ENCODE data around the gene PI4KA.

- TF ChIP-seq, protein P1, sequence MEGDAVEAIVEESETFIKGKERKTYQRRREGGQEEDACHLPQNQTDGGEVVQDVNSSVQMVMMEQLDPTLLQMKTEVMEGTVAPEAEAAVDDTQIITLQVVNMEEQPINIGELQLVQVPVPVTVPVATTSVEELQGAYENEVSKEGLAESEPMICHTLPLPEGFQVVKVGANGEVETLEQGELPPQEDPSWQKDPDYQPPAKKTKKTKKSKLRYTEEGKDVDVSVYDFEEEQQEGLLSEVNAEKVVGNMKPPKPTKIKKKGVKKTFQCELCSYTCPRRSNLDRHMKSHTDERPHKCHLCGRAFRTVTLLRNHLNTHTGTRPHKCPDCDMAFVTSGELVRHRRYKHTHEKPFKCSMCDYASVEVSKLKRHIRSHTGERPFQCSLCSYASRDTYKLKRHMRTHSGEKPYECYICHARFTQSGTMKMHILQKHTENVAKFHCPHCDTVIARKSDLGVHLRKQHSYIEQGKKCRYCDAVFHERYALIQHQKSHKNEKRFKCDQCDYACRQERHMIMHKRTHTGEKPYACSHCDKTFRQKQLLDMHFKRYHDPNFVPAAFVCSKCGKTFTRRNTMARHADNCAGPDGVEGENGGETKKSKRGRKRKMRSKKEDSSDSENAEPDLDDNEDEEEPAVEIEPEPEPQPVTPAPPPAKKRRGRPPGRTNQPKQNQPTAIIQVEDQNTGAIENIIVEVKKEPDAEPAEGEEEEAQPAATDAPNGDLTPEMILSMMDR (conservative IDR thresholded peaks at IDR 0.05; ENCODE audit: low read depth in 2 of 2) = no peak
- TF ChIP-seq, protein P2, sequence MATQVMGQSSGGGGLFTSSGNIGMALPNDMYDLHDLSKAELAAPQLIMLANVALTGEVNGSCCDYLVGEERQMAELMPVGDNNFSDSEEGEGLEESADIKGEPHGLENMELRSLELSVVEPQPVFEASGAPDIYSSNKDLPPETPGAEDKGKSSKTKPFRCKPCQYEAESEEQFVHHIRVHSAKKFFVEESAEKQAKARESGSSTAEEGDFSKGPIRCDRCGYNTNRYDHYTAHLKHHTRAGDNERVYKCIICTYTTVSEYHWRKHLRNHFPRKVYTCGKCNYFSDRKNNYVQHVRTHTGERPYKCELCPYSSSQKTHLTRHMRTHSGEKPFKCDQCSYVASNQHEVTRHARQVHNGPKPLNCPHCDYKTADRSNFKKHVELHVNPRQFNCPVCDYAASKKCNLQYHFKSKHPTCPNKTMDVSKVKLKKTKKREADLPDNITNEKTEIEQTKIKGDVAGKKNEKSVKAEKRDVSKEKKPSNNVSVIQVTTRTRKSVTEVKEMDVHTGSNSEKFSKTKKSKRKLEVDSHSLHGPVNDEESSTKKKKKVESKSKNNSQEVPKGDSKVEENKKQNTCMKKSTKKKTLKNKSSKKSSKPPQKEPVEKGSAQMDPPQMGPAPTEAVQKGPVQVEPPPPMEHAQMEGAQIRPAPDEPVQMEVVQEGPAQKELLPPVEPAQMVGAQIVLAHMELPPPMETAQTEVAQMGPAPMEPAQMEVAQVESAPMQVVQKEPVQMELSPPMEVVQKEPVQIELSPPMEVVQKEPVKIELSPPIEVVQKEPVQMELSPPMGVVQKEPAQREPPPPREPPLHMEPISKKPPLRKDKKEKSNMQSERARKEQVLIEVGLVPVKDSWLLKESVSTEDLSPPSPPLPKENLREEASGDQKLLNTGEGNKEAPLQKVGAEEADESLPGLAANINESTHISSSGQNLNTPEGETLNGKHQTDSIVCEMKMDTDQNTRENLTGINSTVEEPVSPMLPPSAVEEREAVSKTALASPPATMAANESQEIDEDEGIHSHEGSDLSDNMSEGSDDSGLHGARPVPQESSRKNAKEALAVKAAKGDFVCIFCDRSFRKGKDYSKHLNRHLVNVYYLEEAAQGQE (IDR thresholded peaks at IDR 0.05; ENCODE audit: unreplicated experiment) = no peak
- TF ChIP-seq EZH2 (IDR thresholded peaks at IDR 0.05; ENCODE audit: low read depth, unreplicated experiment) = no peak
- no peak for TF ChIP-seq ETS1 (IDR thresholded peaks at IDR 0.05)
- TF ChIP-seq CREB1 (CRISPR knock-in tag; IDR thresholded peaks at IDR 0.05; ENCODE audit: low read depth) = no peak
Measured at GRCh38 chr22:20853236-20853660, 5.4 kb downstream of the PI4KA start.
